22Rv1 (cell line): ENCODE results near the gene NRXN3.

Experiments
- H3K27ac ChIP-seq: fragments of 450-650 bp; 2 replicates; pipeline ENCODE4 v1.5.1; 2017
- CTCF ChIP-seq: fragments of 450-650 bp; IDR thresholded peaks from 2 replicates; pipeline ENCODE4 v1.5.1; 2017; ENCODE audit warnings: mild to moderate bottlenecking
- ZFX ChIP-seq: fragments of 450-650 bp; IDR thresholded peaks from 2 replicates; pipeline ENCODE4 v1.6.1; 2017; ENCODE audit warnings: antibody characterized with exemption, borderline replicate concordance

Gene NRXN3

GRCh38 chr14:79196216-79196615 is 1026.0 kb downstream of the NRXN3 start:
- H3K27ac ChIP-seq: no peak overlapping the region
- TF ChIP-seq CTCF: no peak
- no peak for TF ChIP-seq ZFX

GRCh38 chr14:79197516-79197915 is 1027.3 kb downstream of the NRXN3 start:
- TF ChIP-seq CTCF (no peak), ZFX (no peak)

GRCh38 chr14:79199217-79199616 is 1029.0 kb downstream of the NRXN3 start:
- no peak overlapping the region for H3K27ac ChIP-seq
- TF ChIP-seq CTCF: no peak
- TF ChIP-seq ZFX: no peak

More at GRCh38 chr14:79197516-79197915, 1027.3 kb downstream of the NRXN3 start:
- H3K27ac ChIP-seq: no peak overlapping the region

GRCh38 chr14:79201564-79202207 is 1031.5 kb downstream of the NRXN3 start:
- TF ChIP-seq ZFX (no peak), CTCF (no peak)
- H3K27ac ChIP-seq: no peak overlapping the region

- TF ChIP-seq CTCF (no peak), ZFX (no peak)
- H3K27ac ChIP-seq: no peak overlapping the region
These were observed 1034.4 kb downstream of the NRXN3 start for GRCh38 chr14:79204591-79204990.

GRCh38 chr14:79209418-79209817 is 1039.2 kb downstream of the NRXN3 start:
- TF ChIP-seq ZFX: no peak
- H3K27ac ChIP-seq: no peak overlapping the region

GRCh38 chr14:79225815-79226214 is 1055.6 kb downstream of the NRXN3 start:
- H3K27ac ChIP-seq: no peak overlapping the region
- no peak for TF ChIP-seq CTCF
- no peak for TF ChIP-seq ZFX

GRCh38 chr14:79229383-79229909 is 1059.3 kb downstream of the NRXN3 start:
- TF ChIP-seq CTCF: no peak
- no peak for TF ChIP-seq ZFX
- no peak overlapping the region for H3K27ac ChIP-seq
